Liver (tissue), 9 donors: ENCODE measurements around the gene STX16. TPM values are rescaled to one million over a fixed set of nuclear protein-coding genes. Genes with fewer than 3 reads are reported as not detected.

Source experiments
- DNase-seq: peaks from one replicate; pipeline ENCODE4 v3.0.0-alpha.2; 2017; ENCODE audit warnings: low spot score
- H3K27ac ChIP-seq, 2 donors: one replicate each; pipeline ENCODE4 v1.7.0; 2013; ENCODE audit warnings: inconsistent platforms in 2 of 2, low read length in 2 of 2, control low read depth in 1 of 2, low read depth in 1 of 2, mild to moderate bottlenecking in 1 of 2
- H3K27me3 ChIP-seq, 4 donors: one replicate each; pipeline versions ENCODE4 v1.6.1 to v1.7.0; 2013; ENCODE audit warnings: low read length in 3 of 4, inconsistent platforms in 1 of 4, mild to moderate bottlenecking in 1 of 4, moderate library complexity in 1 of 4; ENCODE audit not compliant: control insufficient read depth in 4 of 4, insufficient read depth in 4 of 4
- H3K36me3 ChIP-seq, 4 donors: one replicate each; pipeline versions ENCODE4 v1.6.1 to v1.7.0; 2013; ENCODE audit warnings: low read length in 3 of 4, mild to moderate bottlenecking in 3 of 4, low read depth in 1 of 4, moderate library complexity in 1 of 4; ENCODE audit not compliant: control insufficient read depth in 4 of 4, insufficient read depth in 3 of 4
- H3K4me1 ChIP-seq, 4 donors: one replicate each; pipeline versions ENCODE4 v1.6.1 to v1.7.0; 2013; ENCODE audit warnings: low read length in 3 of 4, mild to moderate bottlenecking in 3 of 4, moderate library complexity in 1 of 4; ENCODE audit not compliant: control insufficient read depth in 4 of 4, insufficient read depth in 4 of 4
- H3K4me3 ChIP-seq, 3 donors: one replicate each; pipeline versions ENCODE4 v1.6.1 to v1.7.0; 2013; ENCODE audit warnings: low read length in 3 of 3, control low read depth in 1 of 3, low read depth in 1 of 3, mild to moderate bottlenecking in 1 of 3
- H3K9ac ChIP-seq, 2 donors: one replicate each; pipeline ENCODE4 v1.7.0; 2013; ENCODE audit warnings: low read length in 2 of 2, mild to moderate bottlenecking in 2 of 2, moderate library complexity in 2 of 2, control low read depth in 1 of 2, low read depth in 1 of 2
- H3K9me3 ChIP-seq, 4 donors: one replicate each; pipeline versions ENCODE4 v1.6.1 to v1.7.0; 2013; ENCODE audit warnings: low read length in 3 of 4; ENCODE audit not compliant: control insufficient read depth in 4 of 4
- EGR1 ChIP-seq, 2 donors: IDR thresholded peaks; 2 replicates each; pipeline ENCODE4 v1.6.1; 2016 to 2018; ENCODE audit warnings: antibody characterized with exemption in 2 of 2, low read depth in 2 of 2
- FOXA1 ChIP-seq: IDR thresholded peaks from 2 replicates; pipeline ENCODE4 v1.6.1; 2016; ENCODE audit warnings: antibody characterized with exemption
- FOXA2 ChIP-seq: IDR thresholded peaks from 2 replicates; pipeline ENCODE4 v1.6.1; 2016; ENCODE audit warnings: antibody characterized with exemption
- GABPA ChIP-seq, 2 donors: IDR thresholded peaks in 1 of 2; conservative IDR thresholded peaks in 1 of 2; 2 replicates each; pipeline ENCODE4 v1.6.1; 2016; ENCODE audit warnings: antibody characterized with exemption in 2 of 2, mild to moderate bottlenecking in 1 of 2, moderate library complexity in 1 of 2
- MAX ChIP-seq: IDR thresholded peaks from 2 replicates; pipeline ENCODE4 v1.6.1; 2016; ENCODE audit warnings: antibody characterized with exemption
- RXRA ChIP-seq, 2 donors: IDR thresholded peaks; 2 replicates each; pipeline ENCODE4 v1.6.1; 2017 to 2018; ENCODE audit warnings: antibody characterized with exemption in 2 of 2, mild to moderate bottlenecking in 1 of 2
- SP1 ChIP-seq: IDR thresholded peaks from 2 replicates; pipeline ENCODE4 v1.6.1; 2018; ENCODE audit warnings: antibody characterized with exemption, mild to moderate bottlenecking
- TAF1 ChIP-seq: conservative IDR thresholded peaks from 2 replicates; pipeline ENCODE4 v1.6.1; 2016; ENCODE audit warnings: antibody characterized with exemption, mild to moderate bottlenecking
- WGBS: extraction: QIAGEN DNeasy Blood & Tissue Kit; methylation state at CpG from one replicate; pipeline ENCODE4 v1.1.7; 2013; 5-methylcytosine and 5-hydroxymethylcytosine counted together
- polyA plus RNA-seq, 2 donors: library from polyadenylated mRNA; stranded (reverse) in 1 of 2; unstranded in 1 of 2; fragments of 200-250 nt in 1 of 2; fragments of >200 nt in 1 of 2; fragmentation: Nextera tagmentation in 1 of 2; extraction: Ambion mirVana in 1 of 2; gene quantifications; one replicate each; pipeline versions ENCODE4 v1.2.1 to v1.2.3, GENCODE V29; 2013 to 2015
- total RNA-seq, 2 donors: library from RNA; depleted of rRNA; stranded (reverse); fragments of >200 nt; gene quantifications; one replicate each; pipeline ENCODE4 v1.2.3, GENCODE V29; 2014
- TF ChIP-seq, protein P1 (sequence below): IDR thresholded peaks from 2 replicates; pipeline ENCODE4 v1.6.1; 2016; ENCODE audit warnings: antibody characterized with exemption, mild to moderate bottlenecking
- TF ChIP-seq, protein P2 (sequence below): IDR thresholded peaks from 2 replicates; pipeline ENCODE4 v1.6.1; 2016; ENCODE audit warnings: antibody characterized with exemption
- donor health status: healthy.
- donor health status: healthy.
- donor health status: healthy.
- donor health status: healthy.
- donor health status: healthy.

Gene STX16
- total and polyA plus RNA-seq, 4 donors = 8.5 to 32.5 (median 16.6) TPM

DNA sequence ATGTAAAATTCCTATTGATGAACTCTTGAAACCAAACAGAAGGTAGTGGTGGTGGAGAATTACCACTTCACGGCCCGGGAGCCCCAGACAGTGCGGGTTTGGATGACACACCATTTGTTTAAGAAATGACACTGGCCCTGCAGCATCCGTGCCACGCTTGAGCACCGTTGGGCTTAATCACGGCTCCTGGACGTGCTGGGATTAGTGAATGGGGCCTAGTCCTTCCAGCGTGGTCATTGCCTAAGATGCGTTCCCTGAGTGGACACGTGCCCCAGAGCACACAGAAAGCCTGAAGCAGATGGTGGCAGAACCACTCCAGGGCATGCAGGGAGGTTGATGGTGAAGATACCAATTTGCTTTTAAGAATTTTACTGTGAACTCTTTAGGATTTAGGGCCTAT is 14.5 kb downstream of the STX16 start (continued):
- TF ChIP-seq, protein P1, sequence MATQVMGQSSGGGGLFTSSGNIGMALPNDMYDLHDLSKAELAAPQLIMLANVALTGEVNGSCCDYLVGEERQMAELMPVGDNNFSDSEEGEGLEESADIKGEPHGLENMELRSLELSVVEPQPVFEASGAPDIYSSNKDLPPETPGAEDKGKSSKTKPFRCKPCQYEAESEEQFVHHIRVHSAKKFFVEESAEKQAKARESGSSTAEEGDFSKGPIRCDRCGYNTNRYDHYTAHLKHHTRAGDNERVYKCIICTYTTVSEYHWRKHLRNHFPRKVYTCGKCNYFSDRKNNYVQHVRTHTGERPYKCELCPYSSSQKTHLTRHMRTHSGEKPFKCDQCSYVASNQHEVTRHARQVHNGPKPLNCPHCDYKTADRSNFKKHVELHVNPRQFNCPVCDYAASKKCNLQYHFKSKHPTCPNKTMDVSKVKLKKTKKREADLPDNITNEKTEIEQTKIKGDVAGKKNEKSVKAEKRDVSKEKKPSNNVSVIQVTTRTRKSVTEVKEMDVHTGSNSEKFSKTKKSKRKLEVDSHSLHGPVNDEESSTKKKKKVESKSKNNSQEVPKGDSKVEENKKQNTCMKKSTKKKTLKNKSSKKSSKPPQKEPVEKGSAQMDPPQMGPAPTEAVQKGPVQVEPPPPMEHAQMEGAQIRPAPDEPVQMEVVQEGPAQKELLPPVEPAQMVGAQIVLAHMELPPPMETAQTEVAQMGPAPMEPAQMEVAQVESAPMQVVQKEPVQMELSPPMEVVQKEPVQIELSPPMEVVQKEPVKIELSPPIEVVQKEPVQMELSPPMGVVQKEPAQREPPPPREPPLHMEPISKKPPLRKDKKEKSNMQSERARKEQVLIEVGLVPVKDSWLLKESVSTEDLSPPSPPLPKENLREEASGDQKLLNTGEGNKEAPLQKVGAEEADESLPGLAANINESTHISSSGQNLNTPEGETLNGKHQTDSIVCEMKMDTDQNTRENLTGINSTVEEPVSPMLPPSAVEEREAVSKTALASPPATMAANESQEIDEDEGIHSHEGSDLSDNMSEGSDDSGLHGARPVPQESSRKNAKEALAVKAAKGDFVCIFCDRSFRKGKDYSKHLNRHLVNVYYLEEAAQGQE = no peak
- TF ChIP-seq TAF1 = no peak
- TF ChIP-seq EGR1 (IDR thresholded peaks at IDR 0.05; ENCODE audit: low read depth in 2 of 2) = no peak
- no peak for TF ChIP-seq GABPA (IDR thresholded peaks at IDR 0.05 in 1 of 2, conservative IDR thresholded peaks at IDR 0.05 in 1 of 2)
- TF ChIP-seq FOXA2 = no peak
- TF ChIP-seq MAX = no peak
- TF ChIP-seq SP1 = no peak
- no peak for TF ChIP-seq FOXA1

DNA sequence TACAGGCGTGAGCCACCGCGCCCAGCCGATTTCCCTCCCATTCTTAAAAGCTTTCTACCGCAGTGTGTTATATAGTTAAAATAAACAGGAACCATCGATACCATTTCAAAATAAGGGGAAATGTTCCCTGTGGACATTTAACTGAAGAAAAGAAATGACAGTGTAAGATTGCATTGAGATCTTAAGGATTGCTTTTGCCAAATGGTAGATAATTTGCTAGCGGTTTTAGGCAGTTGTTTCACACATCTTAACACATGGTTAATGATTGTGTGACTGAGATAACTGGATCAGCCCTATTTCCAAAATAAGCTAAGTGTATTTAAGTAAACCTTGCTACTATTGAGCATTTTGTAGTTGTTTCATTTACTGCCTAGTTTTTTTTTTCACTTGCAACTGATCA is 15.6 kb downstream of the STX16 start:
- peaks cover 5 to 28% (median 26%) of the 10 kb centered on the region in 4 donors for H3K36me3 ChIP-seq

More for the DNA sequence above, 15.6 kb downstream of the STX16 start:
- no peaks in the 10 kb centered on the region for H3K27me3 ChIP-seq
- TF ChIP-seq, protein P1 = no peak
- no peak for TF ChIP-seq SP1
- TF ChIP-seq, protein P2, sequence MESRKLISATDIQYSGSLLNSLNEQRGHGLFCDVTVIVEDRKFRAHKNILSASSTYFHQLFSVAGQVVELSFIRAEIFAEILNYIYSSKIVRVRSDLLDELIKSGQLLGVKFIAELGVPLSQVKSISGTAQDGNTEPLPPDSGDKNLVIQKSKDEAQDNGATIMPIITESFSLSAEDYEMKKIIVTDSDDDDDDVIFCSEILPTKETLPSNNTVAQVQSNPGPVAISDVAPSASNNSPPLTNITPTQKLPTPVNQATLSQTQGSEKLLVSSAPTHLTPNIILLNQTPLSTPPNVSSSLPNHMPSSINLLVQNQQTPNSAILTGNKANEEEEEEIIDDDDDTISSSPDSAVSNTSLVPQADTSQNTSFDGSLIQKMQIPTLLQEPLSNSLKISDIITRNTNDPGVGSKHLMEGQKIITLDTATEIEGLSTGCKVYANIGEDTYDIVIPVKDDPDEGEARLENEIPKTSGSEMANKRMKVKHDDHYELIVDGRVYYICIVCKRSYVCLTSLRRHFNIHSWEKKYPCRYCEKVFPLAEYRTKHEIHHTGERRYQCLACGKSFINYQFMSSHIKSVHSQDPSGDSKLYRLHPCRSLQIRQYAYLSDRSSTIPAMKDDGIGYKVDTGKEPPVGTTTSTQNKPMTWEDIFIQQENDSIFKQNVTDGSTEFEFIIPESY = no peak
- TF ChIP-seq EGR1 (IDR thresholded peaks at IDR 0.05; ENCODE audit: low read depth in 2 of 2) = no peak
- TF ChIP-seq GABPA (IDR thresholded peaks at IDR 0.05 in 1 of 2, conservative IDR thresholded peaks at IDR 0.05 in 1 of 2) = no peak
- no peak for TF ChIP-seq FOXA2
- no peak for TF ChIP-seq RXRA (IDR thresholded peaks at IDR 0.05)
- no peak for TF ChIP-seq TAF1
- no peak overlapping the region for H3K4me3 ChIP-seq
- no peaks in the 10 kb centered on the region for H3K4me1 ChIP-seq
- H3K9ac ChIP-seq = no peak overlapping the region
- DNase-seq = no peak
- no peaks in the 10 kb centered on the region for H3K9me3 ChIP-seq
- H3K27ac ChIP-seq = no peak overlapping the region
- 91% methylated on average over 7 of the region's 7 CpGs for WGBS
